Motor neuron (in vitro differentiated cells): ENCODE measurements around the gene AOPEP. TPM values are rescaled to one million over a fixed set of nuclear protein-coding genes. Genes with fewer than 3 reads are reported as not detected.

Source experiments
- ATAC-seq, 8 experiments: fragments of 200-7000 bp; cut with Tn5 transposase; replicated peaks in 6 of 8; 2 replicates each; pipeline ENCODE4 v1.8.0; 2021; ENCODE audit warnings: mild to moderate bottlenecking in 8 of 8, moderate library complexity in 8 of 8
- H3K27ac ChIP-seq, 2 donors: fragments of 250-450 bp; sonication (Bioruptor Pico); 2 replicates each; pipeline ENCODE4 v1.9.0; 2021; ENCODE audit warnings: antibody characterized with exemption in 2 of 2, mild to moderate bottlenecking in 2 of 2, moderate library complexity in 1 of 2
- H3K4me1 ChIP-seq, 2 donors: fragments of 250-450 bp; sonication (Bioruptor Pico); replicated peaks in 1 of 2; 2 replicates each; pipeline ENCODE4 v1.6.1; 2021; ENCODE audit warnings: antibody characterized with exemption in 2 of 2, mild to moderate bottlenecking in 2 of 2, moderate library complexity in 1 of 2
- H3K4me3 ChIP-seq, 5 donors: fragments of 250-450 bp; sonication (Bioruptor Pico); 2 replicates each; pipeline ENCODE4 v1.9.0; 2021; ENCODE audit warnings: antibody characterized with exemption in 5 of 5, mild to moderate bottlenecking in 5 of 5, moderate library complexity in 4 of 5
- WGBS, 10 experiments: fragments of 450-650 bp; shearing (Covaris generic); methylation state at CpG; one replicate each; pipeline ENCODE4 v1.0.0; 2022; 5-methylcytosine and 5-hydroxymethylcytosine counted together
- in situ Hi-C, 9 experiments: fragments of 400-800 bp; cut with MboI; loops; one replicate each; pipeline ENCODE4 v1.15.0; 2021; ENCODE audit warnings: low sequenced_read_pairs in 9 of 9, low pct_unique_long_range_greater_than_20kb in 2 of 9; ENCODE audit not compliant: unreplicated experiment in 9 of 9
- total RNA-seq, 8 experiments: library from RNA; unstranded; fragments of 300-600 nt; gene quantifications; 2 replicates each; pipeline versions ENCODE4 v1.2.3 to v1.2.4, GENCODE V29; 2022

The AOPEP gene
- total RNA-seq, 8 experiments from 2014 or later = 8.0 to 152 (median 16.8) TPM

- no peak overlapping the region for H3K4me3 ChIP-seq
- no peaks in the 10 kb centered on the region for H3K4me1 ChIP-seq
- ATAC-seq = peak in 1 of 8 experiments; percentile 59
- 0 to 90% (median 87%) methylated on average over 1 to 5 of the region's 5 CpGs; no CpG with 5 or more reads in 6 of the 10 experiments for WGBS, 10 experiments
- in situ Hi-C loops = no loop called here
- H3K27ac ChIP-seq = no peak overlapping the region
These were observed 5.5 kb upstream of the AOPEP start for GRCh38 chr9:94720846-94721549.

DNA sequence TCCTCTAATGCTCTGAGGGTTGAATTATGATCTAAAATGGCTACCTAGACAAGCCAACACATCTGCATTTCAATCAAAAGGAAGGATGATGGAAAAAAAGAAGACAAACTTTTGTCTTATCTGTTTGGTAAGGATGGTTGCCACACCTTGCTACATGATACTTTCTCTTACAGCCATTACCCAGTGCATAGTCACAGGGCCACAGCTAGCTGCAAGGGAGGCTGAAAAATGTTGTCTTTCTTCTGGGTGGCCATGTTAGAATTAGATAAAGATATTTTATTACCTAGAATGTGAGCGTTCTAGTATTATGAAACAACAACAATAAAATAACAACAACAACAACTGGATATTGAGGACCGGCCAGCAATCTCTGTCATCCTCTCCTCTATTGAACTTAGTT is 4.7 kb upstream of the AOPEP start:
- WGBS, 10 experiments = 60 to 100% (median 85%) methylated on average over 1 to 2 of the region's 2 CpGs; no CpG with 5 or more reads in 4 of the 10 experiments

DNA sequence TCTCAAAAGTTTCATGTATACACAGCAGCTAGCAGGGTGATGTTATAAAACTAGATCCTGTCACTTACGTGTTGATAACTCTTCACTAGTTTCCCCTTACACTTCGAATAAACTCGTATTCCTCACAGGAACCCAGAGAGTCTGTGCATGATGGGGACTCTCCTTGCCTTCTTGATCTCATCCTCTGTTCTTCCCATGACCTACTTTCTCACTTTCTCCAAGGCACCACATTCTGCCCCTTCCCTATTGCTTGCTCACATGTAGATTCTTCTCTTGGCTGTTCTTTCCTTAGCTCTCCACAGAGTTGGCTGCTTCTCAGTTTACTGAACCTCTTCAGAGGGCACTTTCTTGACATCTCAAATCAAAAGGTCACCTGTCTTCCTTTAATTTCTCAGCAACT is 1.2 kb upstream of the AOPEP start:
- no peak overlapping the region for H3K4me3 ChIP-seq
- no peak overlapping the region for H3K27ac ChIP-seq
- 56 to 100% (median 90%) methylated on average over 1 to 3 of the region's 3 CpGs; no CpG with 5 or more reads in 1 of the 10 experiments for WGBS, 10 experiments
- in situ Hi-C loops = no loop called here
- no peak for ATAC-seq
- H3K4me1 ChIP-seq = peaks cover 0 to 6% of the 10 kb centered on the region in 2 donors

More for the DNA sequence above, 4.7 kb upstream of the AOPEP start:
- no peak for ATAC-seq
- in situ Hi-C loops = no loop called here
- Histone ChIP-seq H3K27ac (no peak overlapping the region), H3K4me1 (no peaks in the 10 kb centered on the region), H3K4me3 (no peak overlapping the region)

DNA sequence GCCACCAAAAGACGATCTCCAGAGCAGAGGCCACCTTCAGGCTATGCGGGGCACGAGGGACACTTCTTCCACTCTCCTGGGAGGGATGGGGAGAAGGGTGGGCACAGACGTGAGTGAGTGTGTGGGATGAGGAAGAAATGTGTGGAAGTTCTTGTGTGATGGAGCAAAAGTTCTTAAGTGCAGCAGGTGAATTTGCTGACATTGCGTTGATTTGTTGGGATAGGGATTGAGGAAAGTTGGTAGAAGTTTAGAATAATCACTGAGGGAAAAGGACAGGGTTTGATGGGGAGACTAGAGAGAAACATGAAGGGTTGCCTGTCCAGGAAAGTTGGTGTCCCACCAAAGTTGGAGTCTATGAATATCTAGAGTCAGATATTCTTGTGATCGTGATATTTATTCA is 2.2 kb downstream of the AOPEP start:
- H3K4me3 ChIP-seq = no peak overlapping the region
- H3K4me1 ChIP-seq = peaks cover 0 to 6% of the 10 kb centered on the region in 2 donors
- no peak for ATAC-seq
- in situ Hi-C loops = no loop called here
- WGBS, 10 experiments = 67 to 100% (median 85%) methylated on average over 1 to 5 of the region's 6 CpGs; no CpG with 5 or more reads in 2 of the 10 experiments
- H3K27ac ChIP-seq = no peak overlapping the region

DNA sequence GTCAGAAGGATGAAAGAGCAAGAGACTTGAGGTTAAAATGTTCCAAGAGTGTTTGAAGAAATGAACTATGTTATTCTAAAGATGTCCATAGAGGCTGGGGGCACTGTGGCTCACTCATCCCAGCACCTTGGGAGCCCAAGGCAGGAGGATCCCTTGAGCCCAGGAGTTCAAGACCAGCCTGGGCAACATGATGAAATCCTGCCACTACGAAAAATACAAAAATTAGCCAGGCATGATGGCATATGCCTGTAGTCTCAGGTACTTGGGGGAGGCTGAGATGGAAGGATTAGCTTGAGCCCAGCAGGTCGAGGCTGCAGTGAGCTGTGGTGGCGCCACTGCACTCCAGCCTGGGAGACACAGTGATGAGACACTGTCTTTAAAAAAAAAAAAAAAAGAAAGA is 2.7 kb downstream of the AOPEP start:
- ATAC-seq = no peak
- no peak overlapping the region for H3K4me3 ChIP-seq

GRCh38 chr9:94734054-94734754 is 7.7 kb downstream of the AOPEP start:
- no peak overlapping the region for H3K4me3 ChIP-seq
- peaks cover 0 to 8% of the 10 kb centered on the region in 2 donors for H3K4me1 ChIP-seq
- in situ Hi-C loops = no loop called here
- H3K27ac ChIP-seq = no peak overlapping the region
- ATAC-seq = no peak
- 91 to 100% (median 98%) methylated on average over 2 to 4 of the region's 4 CpGs; no CpG with 5 or more reads in 5 of the 10 experiments for WGBS, 10 experiments

More for the DNA sequence above, 2.7 kb downstream of the AOPEP start:
- H3K27ac ChIP-seq = no peak overlapping the region
- peaks cover 0 to 6% of the 10 kb centered on the region in 2 donors for H3K4me1 ChIP-seq
- WGBS, 10 experiments = 77 to 92% (median 82%) methylated on average over 1 to 3 of the region's 3 CpGs; no CpG with 5 or more reads in 6 of the 10 experiments
- in situ Hi-C loops = no loop called here

DNA sequence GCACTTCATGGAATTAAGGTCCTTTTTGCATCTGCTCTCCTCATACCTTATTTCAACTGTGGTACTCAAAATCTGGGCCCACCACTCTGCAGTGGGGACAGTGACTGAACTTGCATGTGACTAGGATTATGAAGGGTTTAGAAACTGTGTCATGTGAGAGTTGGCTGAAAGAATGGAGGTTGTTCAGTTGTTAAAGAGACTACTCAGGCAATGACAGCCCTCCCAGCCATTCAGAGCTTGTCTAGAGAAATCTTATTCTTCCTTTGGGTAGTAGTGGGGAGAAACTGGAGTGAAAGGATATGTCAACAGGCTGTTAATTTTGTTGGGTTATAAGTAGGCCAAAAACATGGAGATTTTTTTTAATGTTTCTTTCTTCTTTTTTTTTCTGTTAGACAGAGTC is 10.3 kb downstream of the AOPEP start:
- ATAC-seq = peak in 5 of 8 experiments; percentile 61 to 93 (median 68)
- peaks cover 0 to 8% of the 10 kb centered on the region in 2 donors for H3K4me1 ChIP-seq
- no peak overlapping the region for H3K4me3 ChIP-seq
- in situ Hi-C loops = no loop called here
- H3K27ac ChIP-seq = peak overlapping the region in 1 of 2 donors; percentile 65

- Histone ChIP-seq H3K4me3 (no peak overlapping the region), H3K4me1 (peaks cover 0 to 8% of the 10 kb centered on the region in 2 donors), H3K27ac (no peak overlapping the region)
- 80 to 100% (median 90%) methylated on average over 1 to 3 of the region's 3 CpGs; no CpG with 5 or more reads in 1 of the 10 experiments for WGBS, 10 experiments
- in situ Hi-C loops = no loop called here
- ATAC-seq = no peak
These were observed 13.8 kb downstream of the AOPEP start for GRCh38 chr9:94740145-94740840.

- no peak overlapping the region for H3K27ac ChIP-seq
- 64 to 100% (median 90%) methylated on average over 1 to 3 of the region's 3 CpGs; no CpG with 5 or more reads in 3 of the 10 experiments for WGBS, 10 experiments
- in situ Hi-C loops = no loop called here
- no peak for ATAC-seq
- H3K4me1 ChIP-seq = peaks cover 0 to 4% of the 10 kb centered on the region in 2 donors
- H3K4me3 ChIP-seq = no peak overlapping the region
These were observed 15.4 kb downstream of the AOPEP start for GRCh38 chr9:94741866-94742265.

DNA sequence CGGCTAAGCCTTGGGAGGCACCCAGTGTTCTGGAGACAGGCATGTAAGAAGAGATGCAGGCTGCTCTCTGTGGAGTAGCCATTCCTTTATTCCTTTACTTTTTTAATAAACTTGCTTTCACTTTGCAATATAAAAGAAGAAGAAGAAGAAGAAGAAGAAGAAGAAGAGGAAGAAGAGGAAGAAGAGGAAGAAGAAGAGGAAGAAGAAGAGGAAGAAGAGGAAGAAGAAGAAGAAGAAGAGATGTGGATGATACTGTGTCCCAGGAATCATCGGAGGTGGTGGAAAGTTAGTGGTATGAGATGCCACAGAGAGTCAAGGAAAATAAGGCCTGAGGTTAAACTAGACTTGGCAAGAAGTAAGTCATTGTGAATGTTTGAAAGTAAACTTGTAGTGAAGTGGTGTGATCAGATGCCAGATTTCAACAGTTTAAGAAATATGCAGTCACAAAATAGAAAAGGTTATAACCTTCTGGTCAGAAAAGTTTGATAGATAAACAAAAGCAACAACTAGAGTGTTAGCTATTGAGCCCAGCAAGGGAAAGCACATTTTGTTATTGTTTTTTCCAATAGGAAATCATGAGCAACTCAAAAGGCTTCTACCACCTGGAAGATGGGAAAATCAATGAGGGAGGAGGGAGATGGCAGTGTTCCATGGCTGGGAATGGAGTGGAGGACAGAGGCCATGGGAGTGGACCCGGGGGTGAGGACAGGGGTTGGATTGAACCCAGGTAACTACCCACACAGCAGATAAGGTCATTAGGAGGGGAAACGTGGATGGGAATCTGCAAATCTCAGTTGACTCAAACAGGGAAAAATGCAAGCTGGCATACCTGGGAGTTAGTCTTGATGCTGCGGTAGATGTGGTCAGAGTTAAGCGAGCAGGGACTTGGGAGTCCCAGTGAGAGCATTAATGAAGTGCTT is 16.8 kb downstream of the AOPEP start:
- H3K4me3 ChIP-seq = no peak overlapping the region
- no peak overlapping the region for H3K27ac ChIP-seq
- in situ Hi-C loops = no loop called here
- no peaks in the 10 kb centered on the region for H3K4me1 ChIP-seq
- ATAC-seq = no peak
- 50 to 100% (median 80%) methylated on average over 1 to 6 of the region's 6 CpGs for WGBS, 10 experiments

DNA sequence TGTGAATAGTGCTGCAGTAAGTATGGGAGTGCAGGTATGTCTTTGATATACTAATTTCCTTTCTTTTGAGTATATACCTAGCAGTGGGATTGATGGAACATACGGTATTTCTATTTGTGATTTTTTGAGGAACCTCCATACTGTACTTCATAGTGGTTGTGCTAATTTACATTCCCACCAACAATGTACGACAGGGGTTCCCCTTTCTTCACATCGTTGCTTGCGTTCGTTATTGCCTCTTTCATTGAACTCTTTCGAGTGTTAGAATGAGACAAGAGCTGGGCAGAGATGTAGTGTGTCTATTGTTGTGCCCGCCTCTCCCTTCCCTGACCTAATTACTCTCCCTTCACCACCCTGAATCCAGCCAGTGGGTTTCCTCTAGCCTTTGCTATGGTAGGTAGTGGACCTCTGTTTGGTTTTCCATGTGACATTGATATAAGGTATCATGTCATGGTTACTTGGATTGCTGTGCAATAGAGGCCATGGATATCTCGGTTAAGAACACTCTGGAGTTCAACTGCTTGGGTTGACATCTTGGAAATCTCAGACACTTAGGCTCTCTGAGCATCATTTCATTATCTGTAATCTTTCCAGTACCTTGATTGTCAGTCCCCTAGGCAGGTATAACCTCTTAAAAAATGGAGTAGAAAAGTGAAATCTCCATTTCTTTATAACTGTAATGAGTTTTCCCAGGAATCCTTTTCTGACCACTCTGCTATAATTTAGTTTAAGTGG is 19.5 kb downstream of the AOPEP start:
- no peak overlapping the region for H3K27ac ChIP-seq

More for the DNA sequence above, 19.5 kb downstream of the AOPEP start:
- in situ Hi-C loops = no loop called here
- ATAC-seq = no peak
- WGBS, 10 experiments = 80 to 100% (median 94%) methylated on average over 3 to 8 of the region's 8 CpGs; no CpG with 5 or more reads in 1 of the 10 experiments
- H3K4me3 ChIP-seq = no peak overlapping the region
- no peaks in the 10 kb centered on the region for H3K4me1 ChIP-seq
